K562 (cell line): ENCODE data around the gene MRNIP. TPM values are rescaled to one million over a fixed set of nuclear protein-coding genes. Genes with fewer than 3 reads are reported as not detected.
A peak's percentile ranks its signal among the peaks of the same experiment; 100 is the strongest.

Experiments used
- BRCA1 ChIP-seq, 2 experiments: fragments of 450-650 bp in 1 of 2; sonication (generic) in 1 of 2; formaldehyde crosslinking in 1 of 2; IDR thresholded peaks; 2 replicates each; pipeline versions ENCODE4 v1.5.0 to v1.6.1; 2017 to 2020; ENCODE audit warnings: mild to moderate bottlenecking in 1 of 2, missing genetic modification reagents in 1 of 2
- CXXC5 ChIP-seq: fragments of 250-450 bp; sonication (Bioruptor Pico); IDR thresholded peaks from 2 replicates; pipeline ENCODE4 v1.8.0; 2022; ENCODE audit warnings: inconsistent platforms, mild to moderate bottlenecking, moderate library complexity
- EP400 ChIP-seq: fragments of 450-650 bp; IDR thresholded peaks from 2 replicates; pipeline ENCODE4 v1.6.1; 2017; ENCODE audit warnings: antibody characterized with exemption, mild to moderate bottlenecking, moderate library complexity
- GABPB1 ChIP-seq: sonication (generic); formaldehyde crosslinking; IDR thresholded peaks from 2 replicates; pipeline ENCODE4 v1.8.0; 2022; ENCODE audit warnings: mild to moderate bottlenecking, missing genetic modification reagents
- MCM2 ChIP-seq: fragments of 450-650 bp; IDR thresholded peaks from 2 replicates; pipeline ENCODE4 v1.6.1; 2017; ENCODE audit warnings: low read depth, mild to moderate bottlenecking
- MCM7 ChIP-seq, 2 experiments: fragments of 450-650 bp; IDR thresholded peaks; 2 replicates each; pipeline ENCODE4 v1.6.1; 2016 to 2018
- MNT ChIP-seq, 2 experiments: fragments of 450-650 bp; conservative IDR thresholded peaks; 2 replicates each; pipeline ENCODE4 v1.6.1; 2017; ENCODE audit warnings: mild to moderate bottlenecking in 2 of 2, moderate library complexity in 2 of 2
- NR2C2 ChIP-seq, 2 experiments: fragments of 200-800 bp in 1 of 2; sonication (Bioruptor generic) in 1 of 2; sonication (generic) in 1 of 2; formaldehyde crosslinking in 1 of 2; IDR thresholded peaks; 2 replicates each; pipeline versions ENCODE4 v1.6.1 to v1.8.0; 2016 to 2022; ENCODE audit warnings: mild to moderate bottlenecking in 1 of 2, missing compliant biosample characterization in 1 of 2, missing genetic modification characterization in 1 of 2, missing genetic modification reagents in 1 of 2
- PCBP1 ChIP-seq: fragments of 200-400 bp; formaldehyde crosslinking; IDR thresholded peaks from 2 replicates; pipeline ENCODE4 v1.6.1; 2018; ENCODE audit warnings: mild to moderate bottlenecking, low read depth, low read length; ENCODE audit not compliant: poor library complexity, severe bottlenecking
- STAT5B ChIP-seq: fragments of 250-450 bp; sonication (Bioruptor Pico); IDR thresholded peaks from 2 replicates; pipeline ENCODE4 v1.8.0; 2021; ENCODE audit warnings: mild to moderate bottlenecking, inconsistent platforms
- ZFP36 ChIP-seq: fragments of 150-350 bp; IDR thresholded peaks from 2 replicates; pipeline ENCODE4 v1.6.1; 2018; ENCODE audit warnings: low read length, low read depth; ENCODE audit not compliant: partially characterized antibody
- ZNF224 ChIP-seq: sonication (generic); formaldehyde crosslinking; IDR thresholded peaks from 2 replicates; pipeline ENCODE4 v1.8.0; 2022; ENCODE audit warnings: mild to moderate bottlenecking, missing genetic modification reagents
- ZNF586 ChIP-seq: fragments of 450-650 bp; formaldehyde crosslinking; conservative IDR thresholded peaks from 2 replicates; pipeline ENCODE4 v1.4.0; 2020; ENCODE audit warnings: mild to moderate bottlenecking, moderate library complexity
- ZNF778 ChIP-seq: fragments of 450-650 bp; formaldehyde crosslinking; IDR thresholded peaks from 2 replicates; pipeline ENCODE4 v1.4.0; 2020; ENCODE audit warnings: mild to moderate bottlenecking, moderate library complexity
- polyA plus RNA-seq, 8 experiments: library from polyadenylated mRNA; depleted of rRNA in 4 of 8; stranded (reverse) in 5 of 8; unstranded in 3 of 8; fragments of >200 nt; fragmentation: Nextera tagmentation in 2 of 8; fragmentation: Illumina TruSeq in 1 of 8; extraction: Ambion mirVana in 2 of 8; extraction: Trizol in 1 of 8; gene quantifications; 2 replicates each; pipeline versions ENCODE4 v1.2.1 to v1.2.3, GENCODE V29; 2011 to 2014; ENCODE audit warnings: inconsistent platforms in 1 of 8, missing spikeins in 1 of 8
- total RNA-seq, 7 experiments: library from RNA; depleted of rRNA in 6 of 7; stranded (reverse); fragments of >200 nt in 6 of 7; fragmentation: Illumina TruSeq in 2 of 7; extraction: Trizol in 2 of 7; gene quantifications; 2 replicates each; pipeline versions ENCODE4 v1.2.1 to v1.2.3, GENCODE V29; 2011 to 2021; ENCODE audit warnings: low replicate concordance in 1 of 7
- TF ChIP-seq, protein P1 (sequence below): fragments of 450-650 bp; formaldehyde crosslinking; IDR thresholded peaks from 2 replicates; pipeline ENCODE4 v1.4.0; 2022; ENCODE audit warnings: missing genetic modification characterization

Gene MRNIP
- total and polyA plus RNA-seq, 9 of the 15 experiments (the other 6 are each of a cell fraction or from before 2014, with no cell fraction given) = 3.6 to 39.0 (median 16.8) TPM

DNA sequence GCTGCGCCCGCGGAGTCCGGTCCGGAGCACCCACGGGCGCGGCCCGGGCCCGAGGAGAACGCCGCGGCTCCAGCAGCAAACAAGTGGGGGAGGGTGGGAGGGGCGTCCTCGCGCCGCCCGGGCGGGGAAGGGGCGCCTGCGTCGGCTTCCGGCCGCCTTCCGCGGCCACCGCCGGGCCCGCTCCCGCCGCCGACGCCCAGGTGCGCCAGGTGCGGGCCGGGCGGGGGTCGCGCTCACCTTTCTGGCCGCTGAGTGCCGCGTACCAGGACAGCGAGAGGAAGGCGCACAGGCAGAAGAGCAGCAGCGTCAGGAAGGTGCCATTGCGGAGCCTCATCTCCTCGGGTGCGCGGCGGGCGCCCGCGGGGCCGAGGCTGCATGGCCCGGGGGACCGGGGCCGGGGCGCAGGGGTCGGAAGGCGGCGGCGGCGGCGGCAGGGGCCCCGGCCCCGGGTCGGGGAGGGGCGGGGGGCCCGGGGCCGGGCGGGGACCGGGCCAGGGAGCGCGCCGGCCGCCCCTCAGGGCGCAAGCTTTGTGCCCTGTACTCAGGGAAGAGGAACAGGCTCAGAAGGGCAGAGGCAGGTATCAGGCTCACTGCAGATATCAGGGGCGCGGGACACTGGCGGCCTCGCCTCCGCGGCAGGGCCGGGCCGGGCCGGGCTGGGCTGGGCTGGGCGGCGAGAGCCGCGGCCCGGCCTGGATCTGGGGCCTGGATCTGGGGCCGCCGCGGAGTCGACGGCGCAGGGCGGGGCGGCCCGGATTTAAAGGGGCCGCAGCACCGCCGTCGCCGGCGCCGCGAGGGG, 52.2 kb downstream of the MRNIP start, which contains the start of gene MGAT4B (continued):
- TF ChIP-seq NR2C2 (CRISPR knock-in tag; IDR thresholded peaks at IDR 0.05) (no peak), NR2C2 (tag; IDR thresholded peaks at IDR 0.05) (peak; percentile 27; the same call in 1 of the 2 replicates), BRCA1 (IDR thresholded peaks at IDR 0.05) (no peak), BRCA1 (CRISPR knock-in tag; IDR thresholded peaks at IDR 0.05) (no peak), ZNF224 (CRISPR knock-in tag) (no peak), ZNF586 (no peak), MNT (conservative IDR thresholded peaks at IDR 0.05) (0 out of 4 replicates have a peak, but pooled peaks of 1 of the 2 experiments have one; percentile 2), CXXC5 (peak; percentile 97), ZFP36 (peak; percentile 6), MCM2 (no peak), STAT5B (CRISPR knock-in tag) (no peak), EP400 (0 out of 2 replicates have a peak, but pooled peaks have one; percentile 18), GABPB1 (CRISPR knock-in tag) (no peak), PCBP1 (peak; percentile 41), MCM7 (IDR thresholded peaks at IDR 0.05) (no peak), ZNF778 (no peak)
- TF ChIP-seq, protein P1, sequence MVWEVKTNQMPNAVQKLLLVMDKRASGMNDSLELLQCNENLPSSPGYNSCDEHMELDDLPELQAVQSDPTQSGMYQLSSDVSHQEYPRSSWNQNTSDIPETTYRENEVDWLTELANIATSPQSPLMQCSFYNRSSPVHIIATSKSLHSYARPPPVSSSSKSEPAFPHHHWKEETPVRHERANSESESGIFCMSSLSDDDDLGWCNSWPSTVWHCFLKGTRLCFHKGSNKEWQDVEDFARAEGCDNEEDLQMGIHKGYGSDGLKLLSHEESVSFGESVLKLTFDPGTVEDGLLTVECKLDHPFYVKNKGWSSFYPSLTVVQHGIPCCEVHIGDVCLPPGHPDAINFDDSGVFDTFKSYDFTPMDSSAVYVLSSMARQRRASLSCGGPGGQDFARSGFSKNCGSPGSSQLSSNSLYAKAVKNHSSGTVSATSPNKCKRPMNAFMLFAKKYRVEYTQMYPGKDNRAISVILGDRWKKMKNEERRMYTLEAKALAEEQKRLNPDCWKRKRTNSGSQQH = no peak
